ENCODE measurements around the gene SHMT2. TPM values are rescaled to one million over a fixed set of nuclear protein-coding genes. Genes with fewer than 3 reads are reported as not detected.
A peak's percentile ranks its signal among the peaks of the same experiment; 100 is the strongest.

Gene SHMT2
- total RNA-seq, 1 donor from 2014 or later: 197 TPM

GRCh38 chr12:57240926-57241401 lies 11.5 kb downstream of the SHMT2 start:
- DNase-seq (ENCODE audit: low read depth): no peak
- no peaks in the 10 kb centered on the region for H3K9me3 ChIP-seq (ENCODE audit: insufficient read depth, low read depth, low read length)
- H3K79me2 ChIP-seq (ENCODE audit: insufficient read depth, low read length): no peaks in the 10 kb centered on the region
- TF ChIP-seq EZH2 (IDR thresholded peaks at IDR 0.05; ENCODE audit: insufficient read depth, low read length) (no peak), CTCF (IDR thresholded peaks at IDR 0.05; ENCODE audit: insufficient read depth, low read depth, low read length) (no peak)
- peaks cover 30% of the 10 kb centered on the region for H3K4me1 ChIP-seq (ENCODE audit: insufficient read depth, low read length)
- Mint-ChIP-seq H3K4me1 (ENCODE audit: low read depth, unreplicated experiment) (peaks cover 31% of the 10 kb centered on the region), H3K9me3 (ENCODE audit: unreplicated experiment) (no peaks in the 10 kb centered on the region), H3K27me3 (ENCODE audit: low read depth, unreplicated experiment) (peaks cover 30% of the 10 kb centered on the region), H3K36me3 (ENCODE audit: low read depth, unreplicated experiment) (peaks cover 5% of the 10 kb centered on the region), H3K4me3 (ENCODE audit: unreplicated experiment) (peak overlapping the region; percentile 87), H3K27ac (ENCODE audit: unreplicated experiment) (no peak overlapping the region)
- H3K27me3 ChIP-seq (ENCODE audit: insufficient read depth, low read length): peaks cover 32% of the 10 kb centered on the region
- H3K9ac ChIP-seq (ENCODE audit: low read length): no peak overlapping the region
- H2AFZ ChIP-seq (ENCODE audit: low read depth, low read length): no peak overlapping the region
- peak overlapping the region; percentile 64 for H3K4me3 ChIP-seq (ENCODE audit: insufficient read depth, low read depth, low read length)
- peak overlapping the region; percentile 94 for H3K4me2 ChIP-seq (ENCODE audit: low read length)
- H4K20me1 ChIP-seq (ENCODE audit: insufficient read depth, low read length): peaks cover 28% of the 10 kb centered on the region
- H3K36me3 ChIP-seq (ENCODE audit: insufficient read depth, low read length): no peaks in the 10 kb centered on the region
- FAIRE-seq: no peak
- H3K27ac ChIP-seq (ENCODE audit: low read depth, low read length): no peak overlapping the region

- DNase-seq (ENCODE audit: low read depth) (no peak), FAIRE-seq (no peak)
- no peaks in the 10 kb centered on the region for H3K9me3 Mint-ChIP-seq (ENCODE audit: unreplicated experiment)
- peak overlapping the region; percentile 87 for H3K4me3 Mint-ChIP-seq (ENCODE audit: unreplicated experiment)
- peaks cover 30% of the 10 kb centered on the region for H3K27me3 Mint-ChIP-seq (ENCODE audit: low read depth, unreplicated experiment)
- peaks cover 31% of the 10 kb centered on the region for H3K4me1 Mint-ChIP-seq (ENCODE audit: low read depth, unreplicated experiment)
- Histone ChIP-seq H3K27ac (ENCODE audit: low read depth, low read length) (no peak overlapping the region), H3K4me2 (ENCODE audit: low read length) (peak overlapping the region; percentile 94), H4K20me1 (ENCODE audit: insufficient read depth, low read length) (peaks cover 26% of the 10 kb centered on the region), H3K9me3 (ENCODE audit: insufficient read depth, low read depth, low read length) (no peaks in the 10 kb centered on the region), H3K36me3 (ENCODE audit: insufficient read depth, low read length) (no peaks in the 10 kb centered on the region), H3K4me3 (ENCODE audit: insufficient read depth, low read depth, low read length) (no peak overlapping the region), H3K79me2 (ENCODE audit: insufficient read depth, low read length) (no peaks in the 10 kb centered on the region), H3K27me3 (ENCODE audit: insufficient read depth, low read length) (peaks cover 27% of the 10 kb centered on the region), H3K4me1 (ENCODE audit: insufficient read depth, low read length) (peaks cover 30% of the 10 kb centered on the region), H3K9ac (ENCODE audit: low read length) (no peak overlapping the region), H2AFZ (ENCODE audit: low read depth, low read length) (no peak overlapping the region)
- peak overlapping the region; percentile 34 for H3K27ac Mint-ChIP-seq (ENCODE audit: unreplicated experiment)
- peaks cover 6% of the 10 kb centered on the region for H3K36me3 Mint-ChIP-seq (ENCODE audit: low read depth, unreplicated experiment)
- TF ChIP-seq EZH2 (IDR thresholded peaks at IDR 0.05; ENCODE audit: insufficient read depth, low read length) (peak; percentile 93), CTCF (IDR thresholded peaks at IDR 0.05; ENCODE audit: insufficient read depth, low read depth, low read length) (no peak)
Measured at GRCh38 chr12:57241402-57242310, 12.1 kb downstream of the SHMT2 start.

- H3K27ac Mint-ChIP-seq (ENCODE audit: unreplicated experiment): no peak overlapping the region
- H3K4me1 ChIP-seq (ENCODE audit: insufficient read depth, low read length): peaks cover 30% of the 10 kb centered on the region
- H3K4me2 ChIP-seq (ENCODE audit: low read length): peak overlapping the region; percentile 88
- no peaks in the 10 kb centered on the region for H3K79me2 ChIP-seq (ENCODE audit: insufficient read depth, low read length)
- no peak overlapping the region for H3K9ac ChIP-seq (ENCODE audit: low read length)
- no peaks in the 10 kb centered on the region for H3K36me3 ChIP-seq (ENCODE audit: insufficient read depth, low read length)
- FAIRE-seq (no peak), DNase-seq (ENCODE audit: low read depth) (no peak)
- H4K20me1 ChIP-seq (ENCODE audit: insufficient read depth, low read length): peaks cover 19% of the 10 kb centered on the region
- H2AFZ ChIP-seq (ENCODE audit: low read depth, low read length): no peak overlapping the region
- H3K27ac ChIP-seq (ENCODE audit: low read depth, low read length): no peak overlapping the region
- H3K4me3 ChIP-seq (ENCODE audit: insufficient read depth, low read depth, low read length): no peak overlapping the region
- H3K4me1 Mint-ChIP-seq (ENCODE audit: low read depth, unreplicated experiment): peaks cover 25% of the 10 kb centered on the region
- no peaks in the 10 kb centered on the region for H3K9me3 Mint-ChIP-seq (ENCODE audit: unreplicated experiment)
- peaks cover 30% of the 10 kb centered on the region for H3K27me3 Mint-ChIP-seq (ENCODE audit: low read depth, unreplicated experiment)
- peak overlapping the region; percentile 87 for H3K4me3 Mint-ChIP-seq (ENCODE audit: unreplicated experiment)
- H3K9me3 ChIP-seq (ENCODE audit: insufficient read depth, low read depth, low read length): no peaks in the 10 kb centered on the region
- H3K36me3 Mint-ChIP-seq (ENCODE audit: low read depth, unreplicated experiment): peaks cover 6% of the 10 kb centered on the region
- H3K27me3 ChIP-seq (ENCODE audit: insufficient read depth, low read length): peaks cover 25% of the 10 kb centered on the region
- TF ChIP-seq EZH2 (IDR thresholded peaks at IDR 0.05; ENCODE audit: insufficient read depth, low read length) (no peak), CTCF (IDR thresholded peaks at IDR 0.05; ENCODE audit: insufficient read depth, low read depth, low read length) (no peak)
Measured at GRCh38 chr12:57242329-57242690, 12.8 kb downstream of the SHMT2 start.
